Measurements from ENCODE around the gene DUOX1.

Gene DUOX1

DNA sequence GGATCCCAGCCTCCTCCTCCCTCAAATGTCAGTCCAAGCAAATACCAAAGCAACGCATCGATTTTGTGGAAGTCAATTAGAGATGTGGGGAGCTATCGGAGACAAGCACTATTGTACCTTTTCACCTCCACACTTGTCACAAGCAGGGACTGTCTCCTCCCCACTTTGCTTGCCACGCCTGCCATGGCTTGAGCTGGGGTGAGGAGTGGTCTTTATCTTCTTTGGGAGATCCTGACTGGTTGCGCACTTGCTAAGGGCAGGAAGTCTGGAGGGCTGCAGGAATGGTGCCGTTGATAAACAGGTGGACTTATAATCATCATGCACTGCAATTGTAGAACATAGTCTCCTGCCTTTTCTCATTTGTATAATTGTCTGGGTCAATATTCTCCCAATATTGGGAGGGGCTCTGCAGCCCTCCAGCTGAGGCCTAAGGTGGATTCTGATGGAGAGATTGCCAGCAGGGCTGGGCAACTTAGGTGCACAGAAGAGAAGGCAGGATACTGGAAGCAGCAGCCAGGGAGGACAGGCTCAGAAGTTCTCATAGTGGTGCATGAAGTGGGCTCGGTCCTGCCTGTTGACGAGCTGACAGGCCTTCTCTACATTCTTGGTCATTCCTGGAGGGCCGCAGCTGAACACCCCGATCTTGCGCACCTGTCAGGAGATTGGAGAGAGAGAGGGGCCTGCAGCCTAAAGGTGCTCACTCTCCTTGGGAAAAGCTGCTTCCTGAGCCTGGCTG, 36.0 kb upstream of the DUOX1 start:
- intact Hi-C loops (cut with DNase I; ENCODE audit: low total_unique reads) = no loop called here
- no peaks in the 10 kb centered on the region for H3K36me3 ChIP-seq
- DNase-seq = peak in 1 of 2 donors; percentile 15

DNA sequence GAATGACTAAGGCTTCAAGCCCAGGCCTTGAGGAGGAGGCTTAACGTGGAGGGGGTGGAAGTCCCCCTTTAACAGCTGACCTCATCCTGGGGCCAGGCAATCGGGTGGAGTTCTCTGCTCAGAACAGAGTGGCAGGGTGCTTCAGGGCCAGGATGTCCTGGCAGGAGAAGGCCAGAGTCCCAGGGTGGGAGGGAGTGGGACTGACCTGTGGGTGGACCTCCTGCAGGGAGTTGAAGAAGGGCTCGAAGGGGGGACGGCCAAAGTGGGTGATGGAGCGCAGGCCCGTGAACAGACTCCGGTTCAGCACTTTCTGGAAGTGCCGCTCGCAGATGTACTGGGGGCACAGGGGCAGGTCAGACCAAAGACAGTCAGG, 35.5 kb upstream of the DUOX1 start:
- intact Hi-C loops (cut with DNase I; ENCODE audit: low total_unique reads) = no loop called here
- TF ChIP-seq, protein P1, sequence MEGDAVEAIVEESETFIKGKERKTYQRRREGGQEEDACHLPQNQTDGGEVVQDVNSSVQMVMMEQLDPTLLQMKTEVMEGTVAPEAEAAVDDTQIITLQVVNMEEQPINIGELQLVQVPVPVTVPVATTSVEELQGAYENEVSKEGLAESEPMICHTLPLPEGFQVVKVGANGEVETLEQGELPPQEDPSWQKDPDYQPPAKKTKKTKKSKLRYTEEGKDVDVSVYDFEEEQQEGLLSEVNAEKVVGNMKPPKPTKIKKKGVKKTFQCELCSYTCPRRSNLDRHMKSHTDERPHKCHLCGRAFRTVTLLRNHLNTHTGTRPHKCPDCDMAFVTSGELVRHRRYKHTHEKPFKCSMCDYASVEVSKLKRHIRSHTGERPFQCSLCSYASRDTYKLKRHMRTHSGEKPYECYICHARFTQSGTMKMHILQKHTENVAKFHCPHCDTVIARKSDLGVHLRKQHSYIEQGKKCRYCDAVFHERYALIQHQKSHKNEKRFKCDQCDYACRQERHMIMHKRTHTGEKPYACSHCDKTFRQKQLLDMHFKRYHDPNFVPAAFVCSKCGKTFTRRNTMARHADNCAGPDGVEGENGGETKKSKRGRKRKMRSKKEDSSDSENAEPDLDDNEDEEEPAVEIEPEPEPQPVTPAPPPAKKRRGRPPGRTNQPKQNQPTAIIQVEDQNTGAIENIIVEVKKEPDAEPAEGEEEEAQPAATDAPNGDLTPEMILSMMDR (IDR thresholded peaks at IDR 0.05) = no peak
- DNase-seq = peak in 1 of 2 donors; percentile 48

More for the DNA sequence above, 36.0 kb upstream of the DUOX1 start:
- TF ChIP-seq, protein P1 (IDR thresholded peaks at IDR 0.05) = no peak
- Histone ChIP-seq H3K4me3 (no peak overlapping the region), H3K27ac (no peak overlapping the region), H3K9me3 (no peaks in the 10 kb centered on the region), H3K4me1 (no peaks in the 10 kb centered on the region), H3K27me3 (no peaks in the 10 kb centered on the region)

GRCh38 chr15:45095661-45096060, 34.1 kb upstream of the DUOX1 start:
- TF ChIP-seq, protein P1 (IDR thresholded peaks at IDR 0.05) = no peak
- intact Hi-C loops (cut with DNase I; ENCODE audit: low total_unique reads) = no loop called here
- Histone ChIP-seq H3K9me3 (no peaks in the 10 kb centered on the region), H3K4me3 (no peak overlapping the region), H3K27ac (no peak overlapping the region), H3K4me1 (no peaks in the 10 kb centered on the region), H3K27me3 (peaks cover 0 to 4% of the 10 kb centered on the region in 2 donors), H3K36me3 (no peaks in the 10 kb centered on the region)
- peak in 1 of 2 donors; percentile 59 for DNase-seq

More for the DNA sequence above, 35.5 kb upstream of the DUOX1 start:
- Histone ChIP-seq H3K36me3 (no peaks in the 10 kb centered on the region), H3K9me3 (no peaks in the 10 kb centered on the region), H3K27ac (no peak overlapping the region), H3K27me3 (no peaks in the 10 kb centered on the region), H3K4me3 (no peak overlapping the region), H3K4me1 (no peaks in the 10 kb centered on the region)

DNA sequence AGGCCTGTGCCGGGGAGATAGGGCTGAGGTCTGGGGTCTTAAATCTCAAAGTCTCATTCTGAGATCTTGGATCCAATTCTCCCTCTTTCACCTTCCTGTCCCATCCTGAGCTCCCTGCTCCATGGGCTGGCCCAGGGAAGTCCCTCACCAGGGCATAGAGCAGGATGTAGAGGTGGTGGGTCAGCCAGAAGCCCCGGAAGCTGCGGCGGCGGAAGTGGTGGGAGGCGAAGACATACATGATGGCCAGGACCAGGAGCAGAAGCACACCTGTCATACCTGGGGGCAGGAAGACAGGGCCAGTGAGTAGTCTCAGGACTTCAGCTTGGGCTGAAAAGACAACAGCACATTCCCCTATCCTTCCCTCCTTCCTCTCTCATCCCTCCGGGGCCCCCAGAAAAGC, 32.3 kb upstream of the DUOX1 start:
- Histone ChIP-seq H3K4me1 (no peaks in the 10 kb centered on the region), H3K27me3 (peaks cover 0 to 7% of the 10 kb centered on the region in 2 donors), H3K27ac (no peak overlapping the region), H3K36me3 (no peaks in the 10 kb centered on the region), H3K4me3 (no peak overlapping the region), H3K9me3 (no peaks in the 10 kb centered on the region)
- peak in 1 of 2 donors; percentile 46 for DNase-seq
- intact Hi-C loops (cut with DNase I; ENCODE audit: low total_unique reads) = no loop called here
- TF ChIP-seq, protein P1 (IDR thresholded peaks at IDR 0.05) = no peak

DNA sequence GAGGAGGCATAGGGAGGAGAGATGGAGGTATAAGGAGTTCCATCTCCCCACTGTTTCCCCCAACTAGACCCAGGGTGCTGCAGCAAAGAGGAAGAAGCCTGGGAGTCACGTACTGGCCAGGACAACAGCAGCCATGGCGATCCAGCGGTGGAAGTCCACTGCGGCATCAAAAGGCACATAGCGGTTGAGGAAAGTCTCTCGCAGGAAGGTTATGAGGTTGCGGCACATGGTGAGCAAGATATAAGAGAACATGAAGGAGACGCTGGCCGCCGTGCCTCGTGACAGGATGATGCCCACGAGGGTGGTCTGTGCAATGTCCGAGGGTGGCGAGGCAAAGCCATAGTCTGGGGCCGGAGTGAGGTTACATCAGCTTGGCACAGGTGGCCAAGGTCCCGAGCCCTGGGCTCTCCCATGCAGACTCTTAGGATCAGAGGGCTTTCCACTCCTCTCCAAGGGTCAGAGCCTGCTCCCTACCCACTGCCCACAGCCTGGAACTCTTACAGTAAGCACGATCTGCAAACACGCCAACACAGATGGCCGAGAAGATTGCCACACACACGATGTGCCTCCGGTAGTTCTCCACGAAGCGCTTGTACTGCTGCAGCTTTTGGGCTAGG, 30.1 kb upstream of the DUOX1 start:
- TF ChIP-seq, protein P1 (IDR thresholded peaks at IDR 0.05) = no peak
- peak in 1 of 2 donors; percentile 51 for DNase-seq
- intact Hi-C loops (cut with DNase I; ENCODE audit: low total_unique reads) = no loop called here
- Histone ChIP-seq H3K4me3 (no peak overlapping the region), H3K36me3 (no peaks in the 10 kb centered on the region), H3K9me3 (no peaks in the 10 kb centered on the region), H3K27me3 (peaks cover 0 to 7% of the 10 kb centered on the region in 2 donors), H3K27ac (no peak overlapping the region), H3K4me1 (no peaks in the 10 kb centered on the region)

Measured in tibial artery (tissue), 4 donors.